HG03097 (cell line): ENCODE data around the gene LY6G5C.
A peak's percentile ranks its signal among the peaks of the same experiment; 100 is the strongest.
"Not testable (repeated sequence)": the region's sequence is repeated elsewhere in the genome, so short reads cannot be mapped to it uniquely, and the experiment has no call there.

Source experiments
- ATAC-seq: cut with Tn5 transposase; IDR thresholded peaks from one replicate; pipeline ENCODE4 v1.9.1; 2021; ENCODE audit not compliant: unreplicated experiment, low FRiP score

Gene LY6G5C

DNA sequence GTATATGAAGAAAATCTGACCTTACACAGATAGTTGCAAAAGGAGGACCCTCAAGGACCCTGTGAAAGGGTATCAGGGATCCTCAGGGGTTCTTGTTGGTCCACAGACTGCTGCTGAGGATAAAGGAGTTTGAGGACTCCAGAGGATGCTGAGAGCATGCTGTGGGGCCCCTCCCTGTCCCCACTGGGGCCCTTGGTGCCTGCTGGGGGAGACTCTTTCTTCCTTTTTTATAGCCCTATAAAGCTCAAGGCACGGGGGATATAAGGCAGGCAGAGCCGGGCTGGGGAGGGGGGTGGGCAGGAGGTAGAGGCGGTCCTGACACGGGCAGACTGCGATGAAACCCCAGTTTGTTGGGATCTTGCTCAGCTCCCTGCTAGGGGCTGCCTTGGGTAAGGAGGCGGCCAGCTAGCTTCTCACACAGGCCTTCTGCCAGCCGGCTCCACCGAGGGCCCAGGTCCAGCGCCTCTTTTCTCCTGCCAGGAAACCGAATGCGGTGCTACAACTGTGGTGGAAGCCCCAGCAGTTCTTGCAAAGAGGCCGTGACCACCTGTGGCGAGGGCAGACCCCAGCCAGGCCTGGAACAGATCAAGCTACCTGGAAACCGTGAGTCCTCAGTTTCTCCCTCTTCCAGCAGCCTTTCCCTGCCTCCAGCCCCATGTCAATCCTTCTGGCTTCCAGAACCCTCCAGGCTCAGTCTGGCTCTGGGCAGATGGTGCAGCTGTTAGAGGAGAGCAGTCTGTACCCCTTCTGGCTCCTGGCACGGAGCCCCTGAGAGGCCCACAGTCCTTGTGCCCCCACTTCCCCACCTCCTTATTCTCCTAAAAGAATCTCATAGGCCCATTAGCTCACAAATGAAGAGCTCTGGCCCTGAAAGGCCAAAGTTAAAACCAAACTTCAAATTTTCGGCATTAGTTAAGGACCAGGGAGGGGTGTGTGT is 34.4 kb upstream of the LY6G5C start, which contains the start of gene LY6G6D:
Gene LY6G6D (plus strand): TSS at position 327 of the 937 bp plus-strand sequence. CDS start 8 bp downstream, at position 335.
- ATAC-seq, result no peak

- ATAC-seq, result no peak
Measured at GRCh38 chr6:31713991-31714684, 33.3 kb upstream of the LY6G5C start.

GRCh38 chr6:31713465-31713864 is 32.6 kb upstream of the LY6G5C start:
- ATAC-seq, result no peak

- no peak for ATAC-seq
Measured at GRCh38 chr6:31712296-31712695, 31.4 kb upstream of the LY6G5C start.

DNA sequence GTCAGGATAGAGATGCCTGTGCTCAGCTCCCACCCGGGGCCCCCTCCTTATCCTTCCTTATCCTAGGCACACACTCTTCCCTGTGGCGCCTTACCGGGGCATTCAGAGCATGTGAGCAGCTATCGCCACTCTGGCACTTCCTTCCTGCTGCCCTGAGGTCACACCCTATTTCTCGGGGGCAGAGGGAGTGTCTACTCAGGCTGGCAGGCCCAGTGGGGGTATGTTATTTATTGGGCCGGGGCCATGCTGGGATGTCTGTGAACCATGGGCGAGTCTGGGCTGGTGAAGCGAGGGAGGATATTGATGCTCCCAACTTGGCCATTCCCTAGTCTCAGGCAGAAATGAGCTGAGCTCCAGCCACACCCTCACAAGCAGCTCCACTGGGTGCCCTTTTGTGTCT is 30.4 kb upstream of the LY6G5C start:
- no peak for ATAC-seq

DNA sequence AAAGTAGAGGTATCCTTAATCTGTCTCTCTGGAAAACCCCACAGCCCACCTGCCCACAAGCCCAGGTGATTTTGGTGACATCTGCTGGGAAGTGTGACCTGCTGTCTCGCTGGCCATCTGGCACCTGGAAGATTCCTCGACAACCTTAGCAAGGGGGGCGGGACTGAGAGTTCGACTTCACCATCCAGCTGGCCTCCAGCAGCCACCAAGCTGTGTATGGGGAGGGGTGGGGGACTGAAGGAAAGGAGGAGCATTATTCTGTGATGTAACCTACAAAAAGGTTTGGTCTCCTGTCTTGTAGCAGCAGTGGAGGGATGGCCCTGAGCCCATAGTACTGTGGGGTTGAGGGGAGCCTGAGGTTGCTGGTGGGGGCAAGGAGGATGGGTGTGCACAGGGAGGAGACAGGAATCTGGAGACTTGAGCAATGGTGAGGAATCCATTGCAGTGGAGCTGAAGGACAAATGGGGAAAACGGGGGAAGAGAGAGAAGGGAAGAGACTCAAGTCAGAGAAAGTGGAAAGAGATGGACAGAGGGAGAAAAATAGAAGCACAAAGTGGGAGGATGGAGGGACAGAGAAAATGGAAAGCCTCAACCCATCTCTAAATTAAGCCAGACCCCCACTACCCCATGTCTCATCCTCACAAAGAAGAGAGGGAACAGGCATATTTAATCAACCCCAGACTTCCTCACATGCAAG is 29.8 kb upstream of the LY6G5C start:
- ATAC-seq, result no peak

DNA sequence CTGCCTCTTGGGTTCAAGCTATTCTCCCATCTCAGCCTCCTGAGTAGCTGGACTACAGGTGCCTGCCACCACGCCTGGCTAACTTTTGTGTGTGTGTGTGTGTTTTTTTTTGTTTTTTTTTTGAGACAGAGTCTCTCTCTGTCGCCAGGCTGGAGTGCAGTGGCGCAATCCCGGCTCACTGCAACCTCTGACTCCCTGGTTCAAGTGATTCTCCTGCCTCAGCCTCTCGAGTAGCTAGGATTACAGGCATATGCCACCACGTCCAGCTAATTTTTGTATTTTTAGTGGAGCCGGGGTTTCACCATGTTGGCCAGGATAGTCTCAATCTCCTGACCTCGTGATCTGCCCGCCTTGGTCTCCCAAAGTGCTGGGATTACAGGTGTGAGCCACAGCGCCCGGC is 28.3 kb upstream of the LY6G5C start:
- not testable (repeated sequence) for ATAC-seq

- no peak for ATAC-seq
Measured at GRCh38 chr6:31708224-31708623, 27.4 kb upstream of the LY6G5C start.

DNA sequence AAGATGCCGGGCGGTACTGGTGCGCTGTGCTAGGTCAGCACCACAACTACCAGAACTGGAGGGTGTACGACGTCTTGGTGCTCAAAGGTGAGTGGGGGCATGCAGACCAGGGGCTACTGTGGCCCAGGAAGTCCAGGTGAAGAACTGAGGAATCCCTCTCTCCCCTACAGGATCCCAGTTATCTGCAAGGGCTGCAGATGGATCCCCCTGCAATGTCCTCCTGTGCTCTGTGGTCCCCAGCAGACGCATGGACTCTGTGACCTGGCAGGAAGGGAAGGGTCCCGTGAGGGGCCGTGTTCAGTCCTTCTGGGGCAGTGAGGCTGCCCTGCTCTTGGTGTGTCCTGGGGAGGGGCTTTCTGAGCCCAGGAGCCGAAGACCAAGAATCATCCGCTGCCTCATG is 26.8 kb upstream of the LY6G5C start:
- no peak for ATAC-seq

GRCh38 chr6:31706599-31706998 is 25.7 kb upstream of the LY6G5C start, which contains the start of gene LY6G6F:
TSS of gene LY6G6F (plus strand) at chr6:31706866. CDS start at chr6:31706907, 41 bp downstream.
- ATAC-seq, result no peak

DNA sequence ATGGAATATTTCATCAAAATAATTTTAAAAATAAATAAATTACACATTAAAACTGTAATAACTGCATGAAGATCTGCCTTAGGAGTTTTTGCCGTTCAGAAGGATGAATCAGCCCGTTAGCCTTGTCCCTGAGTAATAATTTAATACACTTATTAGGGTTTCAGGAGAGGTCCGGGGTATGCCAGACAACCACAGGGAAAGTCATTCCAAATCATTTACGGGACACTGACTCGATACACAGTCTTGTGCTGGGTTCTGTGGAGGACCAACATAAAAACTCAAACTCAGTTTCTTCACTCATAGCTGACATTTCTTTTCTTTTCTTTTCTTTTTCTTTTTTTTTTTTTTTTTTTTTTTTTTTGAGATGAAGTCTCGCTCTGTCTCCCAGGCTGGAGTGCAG is 25.1 kb upstream of the LY6G5C start:
- ATAC-seq, result no peak

GRCh38 chr6:31702819-31703716 is 22.2 kb upstream of the LY6G5C start, which contains the start of gene ABHD16A:
TSS of gene ABHD16A (minus strand) at chr6:31703324. CDS start at chr6:31703281, 43 bp downstream.
- ATAC-seq, result peak; percentile 83

DNA sequence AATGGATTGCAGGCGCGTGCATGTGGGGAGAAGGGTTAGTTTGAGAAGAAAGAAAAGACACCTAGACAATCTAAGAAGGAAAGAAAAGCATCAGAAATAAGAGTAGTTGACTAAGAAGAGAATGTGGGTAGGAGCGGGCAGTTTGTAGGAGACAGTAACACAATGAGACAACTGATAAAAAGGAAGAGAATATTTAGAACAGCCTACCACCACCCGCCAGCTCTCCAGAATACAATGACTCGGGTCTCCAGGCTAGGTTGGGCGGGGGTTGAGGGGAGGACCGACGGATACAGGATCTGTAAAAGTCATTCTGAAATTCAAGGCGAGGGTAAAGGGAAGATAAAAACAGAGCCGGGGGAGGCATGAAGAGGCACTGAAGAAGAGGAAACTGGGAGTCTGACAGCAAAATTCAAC is 21.5 kb upstream of the LY6G5C start:
- ATAC-seq, result no peak

GRCh38 chr6:31701666-31702404 is 21.0 kb upstream of the LY6G5C start:
- no peak for ATAC-seq

DNA sequence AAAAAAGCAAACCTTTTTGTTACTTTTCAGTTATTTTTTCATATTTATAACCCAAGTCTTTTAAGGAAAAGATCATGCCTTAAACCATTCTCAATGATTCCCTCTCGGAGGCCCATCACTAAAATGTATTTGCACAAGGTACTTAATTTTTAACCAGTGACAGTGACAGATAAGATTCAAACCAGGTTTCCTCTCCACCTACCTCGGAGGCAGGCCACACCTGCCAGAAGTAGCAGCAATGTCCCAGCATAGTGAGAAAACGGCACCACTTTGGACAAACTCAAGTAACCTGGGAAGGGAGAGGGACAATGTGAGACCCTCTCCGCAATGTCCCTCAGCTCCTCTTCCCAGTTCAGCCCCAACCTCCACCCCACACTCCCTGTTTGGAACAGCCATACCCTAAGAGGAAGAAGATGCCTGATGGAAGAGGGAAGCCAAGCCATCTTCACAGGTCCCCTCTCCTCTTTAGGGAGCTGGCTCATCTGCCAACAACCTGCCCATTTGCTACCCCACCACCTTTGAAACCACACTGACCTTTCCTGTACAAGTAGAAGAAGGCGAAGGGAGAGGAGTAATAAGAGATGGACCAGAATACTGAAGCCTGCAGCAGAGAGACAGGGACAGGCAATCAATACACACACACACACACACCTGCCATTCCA is 20.0 kb upstream of the LY6G5C start:
- no peak for ATAC-seq

DNA sequence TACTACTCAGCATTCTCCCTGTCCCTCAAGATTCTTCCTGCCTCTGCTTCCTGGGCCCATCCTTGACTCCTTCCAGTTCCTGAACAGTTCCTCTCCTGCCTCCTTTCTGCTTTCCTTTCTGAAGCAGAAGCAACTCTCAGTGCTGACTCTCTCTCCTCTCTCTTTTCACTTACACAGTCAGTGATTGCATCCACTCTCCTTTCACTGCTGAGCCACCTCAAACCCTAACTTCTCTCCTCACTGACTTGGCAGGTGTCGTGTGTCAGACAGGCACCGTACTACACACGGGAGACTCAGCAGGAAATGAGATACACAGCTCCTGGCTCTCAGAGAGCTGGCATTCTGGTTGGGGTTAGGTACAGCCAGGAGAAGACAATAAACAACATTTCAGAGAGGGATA is 16.7 kb upstream of the LY6G5C start:
- no peak for ATAC-seq

- no peak for ATAC-seq
Measured at GRCh38 chr6:31693535-31693934, 12.7 kb upstream of the LY6G5C start.

DNA sequence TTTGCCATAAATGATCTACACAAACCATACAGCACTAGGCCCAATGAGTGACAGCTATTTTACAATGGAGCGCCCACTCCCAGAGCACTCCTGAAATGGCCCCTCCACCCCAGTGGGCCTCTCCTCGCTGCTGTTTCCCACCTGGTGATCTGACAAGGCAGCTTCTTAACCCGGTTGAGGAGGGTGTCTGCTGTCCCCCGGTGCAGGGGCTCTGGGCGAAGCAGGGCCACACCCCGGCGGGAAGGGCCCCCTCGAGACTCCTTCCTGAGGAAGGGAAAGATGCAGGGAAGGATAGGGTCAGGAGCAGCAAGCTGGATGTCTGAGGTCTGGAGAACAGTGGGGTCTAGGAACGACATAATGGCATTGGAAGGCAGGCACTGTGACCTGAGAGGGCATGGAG is 12.0 kb upstream of the LY6G5C start:
- no peak for ATAC-seq

GRCh38 chr6:31692353-31692752 is 11.5 kb upstream of the LY6G5C start:
- no peak for ATAC-seq
